Neural cell (in vitro differentiated cells): Measurements from ENCODE around the gene BTBD6. TPM values are rescaled to one million over a fixed set of nuclear protein-coding genes. Genes with fewer than 3 reads are reported as not detected.

Experiments used
- H2AFZ ChIP-seq: fragments of 200-600, 300-800 bp; sonication (generic), shearing (Covaris generic); 2 replicates; pipeline ENCODE4 v1.6.0; 2014; ENCODE audit warnings: low read depth, mild to moderate bottlenecking, antibody characterized with exemption, low read length, moderate library complexity
- H3F3A ChIP-seq: fragments of 200-600 bp; shearing (Covaris generic); 2 replicates; pipeline ENCODE4 v1.6.1; 2016; ENCODE audit warnings: mild to moderate bottlenecking, moderate library complexity, mixed read lengths, antibody characterized with exemption, low read length; ENCODE audit not compliant: insufficient read depth, poor library complexity, severe bottlenecking
- H3K27ac ChIP-seq: fragments of 200-600, 300-800 bp; sonication (generic), shearing (Covaris generic); 2 replicates; pipeline ENCODE4 v1.5.1; 2014; ENCODE audit warnings: mild to moderate bottlenecking, low read length, moderate library complexity
- H3K27me3 ChIP-seq: fragments of 300-800, 200-600 bp; sonication (generic), shearing (Covaris generic); 2 replicates; pipeline ENCODE4 v1.6.0; 2014; ENCODE audit warnings: mild to moderate bottlenecking, low read depth, low read length, moderate library complexity; ENCODE audit not compliant: insufficient read depth
- H3K36me3 ChIP-seq: fragments of 300-800, 200-600 bp; sonication (generic), shearing (Covaris generic); 2 replicates; pipeline ENCODE4 v1.5.1; 2014; ENCODE audit warnings: mild to moderate bottlenecking, antibody characterized with exemption, low read length, moderate library complexity; ENCODE audit not compliant: insufficient read depth
- H3K4me2 ChIP-seq: fragments of 300-800, 200-600 bp; sonication (generic), shearing (Covaris generic); 2 replicates; pipeline ENCODE4 v1.6.0; 2014; ENCODE audit warnings: mild to moderate bottlenecking, low read length
- H3K4me3 ChIP-seq: fragments of 300-800, 200-600 bp; sonication (generic), shearing (Covaris generic); 2 replicates; pipeline ENCODE4 v1.5.1; 2014; ENCODE audit warnings: mild to moderate bottlenecking, low read length, moderate library complexity
- H3K79me2 ChIP-seq: fragments of 200-600 bp; shearing (Covaris generic); replicated peaks from 2 replicates; pipeline ENCODE4 v1.6.0; 2014; ENCODE audit warnings: mild to moderate bottlenecking, low read length, moderate library complexity; ENCODE audit not compliant: insufficient read depth
- H3K9ac ChIP-seq: fragments of 300-800, 200-600 bp; sonication (generic), shearing (Covaris generic); 2 replicates; pipeline ENCODE4 v1.6.1; 2016; ENCODE audit warnings: mild to moderate bottlenecking, low read length, mixed read lengths
- H3K9me2 ChIP-seq: fragments of 200-600 bp; shearing (Covaris generic); 2 replicates; pipeline ENCODE4 v1.6.1; 2016; ENCODE audit warnings: mild to moderate bottlenecking, low read length, mixed read lengths; ENCODE audit not compliant: insufficient read depth
- H3K9me3 ChIP-seq: fragments of 200-600, 300-800 bp; sonication (generic), shearing (Covaris generic); 2 replicates; pipeline ENCODE4 v1.6.1; 2016; ENCODE audit warnings: mild to moderate bottlenecking, mixed run types, low read length, moderate library complexity, mixed read lengths
- H4K20me1 ChIP-seq: fragments of 200-600 bp; shearing (Covaris generic); 2 replicates; pipeline ENCODE4 v1.6.1; 2016; ENCODE audit warnings: mild to moderate bottlenecking, mixed run types; ENCODE audit not compliant: insufficient read depth
- EP300 ChIP-seq: fragments of 450-650 bp; conservative IDR thresholded peaks from 2 replicates; pipeline ENCODE4 v1.6.1; 2014; ENCODE audit warnings: antibody characterized with exemption, mild to moderate bottlenecking, moderate library complexity; ENCODE audit not compliant: poor library complexity, severe bottlenecking
- EZH2 ChIP-seq: fragments of 200-600, 300-800 bp; shearing (Covaris generic), sonication (generic); IDR thresholded peaks from 2 replicates; pipeline ENCODE4 v1.6.1; 2014; ENCODE audit warnings: antibody characterized with exemption, low read length, borderline replicate concordance, mild to moderate bottlenecking; ENCODE audit not compliant: insufficient read depth, poor library complexity, severe bottlenecking
- MXI1 ChIP-seq: fragments of 450-650 bp; conservative IDR thresholded peaks from 2 replicates; pipeline ENCODE4 v1.6.1; 2014; ENCODE audit warnings: antibody characterized with exemption, mild to moderate bottlenecking; ENCODE audit not compliant: poor library complexity, severe bottlenecking
- POLR2AphosphoS5 ChIP-seq: IDR thresholded peaks from 2 replicates; pipeline ENCODE4 v1.6.1; 2012
- RAD21 ChIP-seq: fragments of 450-650 bp; conservative IDR thresholded peaks from 2 replicates; pipeline ENCODE4 v1.6.1; 2014; ENCODE audit warnings: antibody characterized with exemption, mild to moderate bottlenecking, moderate library complexity
- REST ChIP-seq: IDR thresholded peaks from 2 replicates; pipeline ENCODE4 v1.6.1; 2012; ENCODE audit warnings: borderline replicate concordance
- SMC3 ChIP-seq: fragments of 450-650 bp; conservative IDR thresholded peaks from 2 replicates; pipeline ENCODE4 v1.6.1; 2014; ENCODE audit warnings: antibody characterized with exemption, mild to moderate bottlenecking, moderate library complexity; ENCODE audit not compliant: poor library complexity
- TAF1 ChIP-seq: IDR thresholded peaks from 2 replicates; pipeline ENCODE4 v1.6.1; 2012; ENCODE audit warnings: low read depth
- polyA plus RNA-seq: library from polyadenylated mRNA; depleted of rRNA; stranded (reverse); fragments of >200 nt; gene quantifications from 2 replicates; pipeline ENCODE4 v1.2.3, GENCODE V29; 2014
- TF ChIP-seq, protein P1 (sequence below): fragments of 450-650 bp; IDR thresholded peaks from 2 replicates; pipeline ENCODE4 v1.5.1; 2014; ENCODE audit warnings: antibody characterized with exemption, mild to moderate bottlenecking, moderate library complexity; ENCODE audit not compliant: poor library complexity, severe bottlenecking

The BTBD6 gene
- polyA plus RNA-seq, 1 donor from 2014 or later, result 94.1 TPM

DNA sequence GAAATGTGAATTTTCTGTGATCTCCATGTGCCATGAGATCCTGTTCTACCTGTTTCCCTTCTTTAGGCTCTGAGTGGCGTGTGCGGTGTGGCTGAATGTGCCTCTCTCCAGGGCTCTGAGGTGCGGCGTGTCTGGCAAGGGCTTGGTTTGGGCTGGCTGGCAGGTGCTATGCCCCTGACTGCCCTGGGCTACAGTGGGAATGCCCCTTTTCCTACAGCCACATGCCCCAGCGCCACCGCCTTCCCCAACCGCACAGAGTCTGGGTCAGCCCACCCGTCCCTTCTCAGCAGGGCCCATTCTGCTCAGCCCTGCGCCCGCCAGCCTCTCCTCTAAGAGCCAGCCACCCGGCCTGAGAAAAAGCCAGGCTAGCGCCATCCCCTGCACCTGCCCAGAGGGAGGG lies 24.7 kb downstream of the BTBD6 start:
- no peaks in the 10 kb centered on the region for H3K36me3 ChIP-seq
- H3K27me3 ChIP-seq, result no peaks in the 10 kb centered on the region
- no peaks in the 10 kb centered on the region for H3K79me2 ChIP-seq
- no peak for TF ChIP-seq EP300
- no peak for TF ChIP-seq REST
- TF ChIP-seq TAF1, result no peak
- TF ChIP-seq MXI1, result no peak
- TF ChIP-seq SMC3, result no peak
- no peak for TF ChIP-seq POLR2AphosphoS5
- H4K20me1 ChIP-seq, result no peaks in the 10 kb centered on the region
- no peaks in the 10 kb centered on the region for H3F3A ChIP-seq
- H3K9ac ChIP-seq, result no peak overlapping the region
- no peak overlapping the region for H3K27ac ChIP-seq
- no peak overlapping the region for H3K4me2 ChIP-seq
- H2AFZ ChIP-seq, result no peak overlapping the region
- H3K4me3 ChIP-seq, result no peak overlapping the region
- no peaks in the 10 kb centered on the region for H3K9me3 ChIP-seq
- H3K9me2 ChIP-seq, result no peaks in the 10 kb centered on the region

DNA sequence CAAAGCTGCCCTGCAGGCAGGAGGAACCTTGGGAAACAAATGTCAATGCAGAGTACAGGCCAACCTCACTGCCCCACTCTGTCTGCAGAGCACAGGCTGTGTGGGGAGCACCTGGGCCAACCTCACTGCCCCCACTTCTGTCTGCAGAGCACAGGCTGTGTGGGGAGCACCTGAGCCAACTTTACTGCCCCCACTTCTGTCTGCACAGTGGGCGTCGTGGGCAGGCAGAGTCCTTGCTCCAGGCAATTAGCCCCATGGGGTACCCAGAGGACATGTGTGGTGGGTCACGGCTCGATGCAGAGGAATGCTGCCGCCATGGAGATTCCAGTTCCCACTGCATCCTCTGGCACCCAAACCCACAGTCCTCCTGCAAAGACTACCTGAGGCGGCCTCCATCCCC lies 26.3 kb downstream of the BTBD6 start:
- Histone ChIP-seq H3K9me2 (no peaks in the 10 kb centered on the region), H3K4me2 (no peak overlapping the region), H3K9me3 (no peaks in the 10 kb centered on the region), H3K4me3 (no peak overlapping the region), H3K79me2 (peaks cover 7% of the 10 kb centered on the region), H2AFZ (no peak overlapping the region), H3K27ac (no peak overlapping the region), H3K36me3 (no peaks in the 10 kb centered on the region), H4K20me1 (no peaks in the 10 kb centered on the region), H3F3A (no peaks in the 10 kb centered on the region), H3K27me3 (no peaks in the 10 kb centered on the region), H3K9ac (no peak overlapping the region)
- no peak for TF ChIP-seq POLR2AphosphoS5
- no peak for TF ChIP-seq REST
- no peak for TF ChIP-seq MXI1
- TF ChIP-seq SMC3, result no peak
- no peak for TF ChIP-seq RAD21
- TF ChIP-seq EZH2, result no peak
- TF ChIP-seq, protein P1, sequence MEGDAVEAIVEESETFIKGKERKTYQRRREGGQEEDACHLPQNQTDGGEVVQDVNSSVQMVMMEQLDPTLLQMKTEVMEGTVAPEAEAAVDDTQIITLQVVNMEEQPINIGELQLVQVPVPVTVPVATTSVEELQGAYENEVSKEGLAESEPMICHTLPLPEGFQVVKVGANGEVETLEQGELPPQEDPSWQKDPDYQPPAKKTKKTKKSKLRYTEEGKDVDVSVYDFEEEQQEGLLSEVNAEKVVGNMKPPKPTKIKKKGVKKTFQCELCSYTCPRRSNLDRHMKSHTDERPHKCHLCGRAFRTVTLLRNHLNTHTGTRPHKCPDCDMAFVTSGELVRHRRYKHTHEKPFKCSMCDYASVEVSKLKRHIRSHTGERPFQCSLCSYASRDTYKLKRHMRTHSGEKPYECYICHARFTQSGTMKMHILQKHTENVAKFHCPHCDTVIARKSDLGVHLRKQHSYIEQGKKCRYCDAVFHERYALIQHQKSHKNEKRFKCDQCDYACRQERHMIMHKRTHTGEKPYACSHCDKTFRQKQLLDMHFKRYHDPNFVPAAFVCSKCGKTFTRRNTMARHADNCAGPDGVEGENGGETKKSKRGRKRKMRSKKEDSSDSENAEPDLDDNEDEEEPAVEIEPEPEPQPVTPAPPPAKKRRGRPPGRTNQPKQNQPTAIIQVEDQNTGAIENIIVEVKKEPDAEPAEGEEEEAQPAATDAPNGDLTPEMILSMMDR, result no peak
- TF ChIP-seq EP300, result no peak
- TF ChIP-seq TAF1, result no peak
